Large intestine (tissue), 3 donors: Measurements from ENCODE around the gene CNN3. TPM values are rescaled to one million over a fixed set of nuclear protein-coding genes. Genes with fewer than 3 reads are reported as not detected.

Source experiments
- DNase-seq, 2 donors: peaks; one replicate each; pipeline versions ENCODE4 v3.0.0 to v3.0.0-alpha.2; 2013
- H3K27ac ChIP-seq: one replicate; pipeline ENCODE4 v1.5.1; 2013; ENCODE audit warnings: low read length
- H3K27me3 ChIP-seq: 2 replicates; pipeline ENCODE4 v1.6.1; 2013; ENCODE audit warnings: low read length; ENCODE audit not compliant: control insufficient read depth, insufficient read depth
- H3K36me3 ChIP-seq: 2 replicates; pipeline ENCODE4 v1.6.1; 2013; ENCODE audit warnings: low read length; ENCODE audit not compliant: control insufficient read depth, insufficient read depth
- H3K4me1 ChIP-seq: one replicate; pipeline ENCODE4 v1.6.1; 2013; ENCODE audit warnings: low read length; ENCODE audit not compliant: control insufficient read depth, insufficient read depth
- H3K4me3 ChIP-seq: one replicate; pipeline ENCODE4 v1.5.1; 2013; ENCODE audit warnings: low read length
- H3K9me3 ChIP-seq: one replicate; pipeline ENCODE4 v1.6.1; 2013; ENCODE audit warnings: mild to moderate bottlenecking, low read depth, low read length, moderate library complexity; ENCODE audit not compliant: control insufficient read depth
- WGBS: methylation state at CpG from one replicate; pipeline ENCODE4 v1.1.5; 2013; ENCODE audit warnings: low lambda C conversion rate; ENCODE audit not compliant: insufficient coverage; 5-methylcytosine and 5-hydroxymethylcytosine counted together
- polyA plus RNA-seq: library from polyadenylated mRNA; unstranded; fragments of 120-200 nt; gene quantifications from one replicate; pipeline ENCODE4 v1.2.1, GENCODE V29; 2013

Gene CNN3
- polyA plus RNA-seq, 1 donor: 97.0 TPM

DNA sequence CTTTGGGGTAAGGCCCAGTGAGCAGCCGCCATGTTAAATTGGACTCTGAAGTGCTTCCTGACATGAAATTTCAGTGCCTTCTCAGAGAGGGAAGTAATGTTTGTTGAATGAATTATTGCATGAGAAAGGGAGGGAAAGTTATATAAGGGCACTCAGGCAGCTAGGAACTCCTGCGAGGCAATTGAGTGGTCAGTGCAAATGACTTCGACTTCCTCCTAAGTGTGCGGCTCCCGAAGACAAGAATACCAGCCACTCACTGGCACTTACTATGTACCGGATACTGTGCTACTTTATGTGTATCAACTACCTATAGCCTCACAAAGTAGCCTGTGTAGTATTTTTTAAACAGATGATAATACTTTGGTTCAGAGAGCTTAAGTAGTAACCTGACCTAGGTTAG lies 52.5 kb downstream of the CNN3 start:
- no peaks in the 10 kb centered on the region for H3K9me3 ChIP-seq
- no peak overlapping the region for H3K27ac ChIP-seq
- H3K4me1 ChIP-seq: no peaks in the 10 kb centered on the region
- H3K27me3 ChIP-seq: no peaks in the 10 kb centered on the region
- no peak overlapping the region for H3K4me3 ChIP-seq
- 100% methylated on average over 1 of the region's 6 CpGs for WGBS
- peaks cover 70% of the 10 kb centered on the region for H3K36me3 ChIP-seq
- no peak for DNase-seq

DNA sequence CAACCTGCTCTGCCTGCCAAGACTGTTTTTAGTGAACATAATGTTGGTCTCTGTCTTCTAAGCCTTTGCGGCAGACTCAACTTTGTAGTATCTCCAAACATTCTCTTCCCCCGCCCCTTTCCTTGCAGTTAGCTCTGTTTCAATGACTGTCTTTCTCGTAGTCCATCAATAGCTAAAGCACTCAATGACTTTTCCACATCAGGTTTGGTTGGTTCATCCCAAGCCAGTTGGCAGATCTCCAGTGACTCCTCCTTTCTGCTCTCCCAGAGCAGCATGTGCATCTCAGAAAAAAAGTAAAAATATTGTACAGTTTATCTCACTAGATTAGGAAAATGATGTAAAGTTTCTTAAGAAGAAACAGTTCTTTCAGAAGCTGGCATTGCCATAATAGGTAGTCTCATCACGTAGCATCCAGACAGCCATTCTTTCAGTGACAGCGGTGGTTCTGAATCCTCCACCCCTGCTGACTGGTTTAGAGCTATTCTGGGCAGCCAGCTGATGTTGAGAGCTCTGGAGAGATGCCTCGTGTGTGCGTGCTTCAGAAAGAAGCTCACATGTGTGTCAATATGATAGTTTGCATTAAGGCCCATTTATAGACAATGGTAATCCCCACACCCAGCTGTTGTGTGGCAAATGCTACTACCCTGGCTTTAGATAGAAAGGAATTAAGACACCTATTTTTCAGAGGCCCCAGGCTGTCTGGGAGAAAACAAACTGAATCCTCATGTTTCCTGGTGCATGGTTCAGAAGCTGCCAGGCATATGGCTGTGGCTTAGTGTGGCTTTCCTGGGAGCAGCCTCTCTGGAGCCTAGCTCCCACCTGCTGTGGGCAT lies 53.2 kb downstream of the CNN3 start:
- no peaks in the 10 kb centered on the region for H3K4me1 ChIP-seq
- peak overlapping the region; percentile 16 for H3K27ac ChIP-seq
- H3K9me3 ChIP-seq: no peaks in the 10 kb centered on the region
- H3K4me3 ChIP-seq: no peak overlapping the region
- DNase-seq: no peak
- H3K27me3 ChIP-seq: no peaks in the 10 kb centered on the region
- H3K36me3 ChIP-seq: peaks cover 77% of the 10 kb centered on the region
- 77% methylated on average over 2 of the region's 7 CpGs for WGBS

DNA sequence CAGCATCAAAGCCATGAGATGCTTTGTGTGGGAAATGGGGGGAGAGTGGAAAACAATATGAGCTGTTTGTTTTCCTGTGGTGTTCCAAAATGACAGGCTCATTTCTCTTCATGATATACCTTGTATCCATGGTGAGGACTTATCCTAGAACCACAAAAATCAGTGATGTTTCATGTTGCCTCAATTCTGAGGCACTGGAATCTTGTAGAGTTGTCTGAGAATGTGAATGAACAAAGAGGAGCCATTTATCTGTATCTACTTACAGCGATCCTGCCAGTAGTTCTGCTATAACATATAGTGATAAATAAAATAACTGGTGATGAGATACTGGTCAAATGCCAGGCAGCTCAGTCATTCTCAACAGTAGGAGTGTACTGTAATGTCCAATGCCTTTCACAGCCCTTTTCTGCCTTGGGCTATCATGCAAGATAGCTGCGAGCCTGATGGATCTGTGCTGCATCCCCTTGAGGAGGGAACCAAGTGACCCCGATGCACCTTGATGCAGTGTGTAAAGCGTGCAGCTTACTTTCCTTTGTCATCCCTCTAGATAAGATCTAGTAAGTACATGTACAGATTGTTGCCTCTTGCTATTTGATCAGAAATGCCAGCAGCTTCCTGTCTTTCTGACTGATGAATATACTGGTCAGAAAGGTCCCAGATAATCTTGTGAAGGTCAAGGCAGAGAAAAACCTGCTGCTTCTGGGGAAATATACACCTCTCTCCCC lies 54.0 kb downstream of the CNN3 start:
- no CpG with 5 or more reads among the region's 4 CpGs for WGBS
- Histone ChIP-seq H3K4me3 (no peak overlapping the region), H3K9me3 (no peaks in the 10 kb centered on the region), H3K36me3 (peaks cover 78% of the 10 kb centered on the region), H3K27ac (no peak overlapping the region), H3K27me3 (no peaks in the 10 kb centered on the region), H3K4me1 (no peaks in the 10 kb centered on the region)
- DNase-seq: no peak

DNA sequence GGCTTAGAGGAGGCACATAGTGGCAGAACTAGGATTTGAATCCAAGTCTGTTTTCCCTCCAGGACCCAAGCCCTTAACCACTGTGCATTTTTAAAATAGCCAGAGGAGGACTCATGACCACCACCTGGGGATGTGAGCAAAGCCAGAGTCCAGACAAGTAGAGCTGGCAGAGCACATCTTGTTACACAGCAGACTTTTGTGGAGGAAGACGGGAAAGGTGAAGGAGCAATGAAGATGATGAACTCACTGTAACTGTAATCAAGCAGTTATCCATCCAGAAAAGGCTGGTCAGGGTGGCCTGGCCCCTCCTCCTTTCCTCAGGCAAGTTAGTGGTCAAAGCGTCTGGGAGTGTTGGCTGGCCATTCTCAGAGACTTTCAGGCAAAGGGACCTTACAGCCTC lies 55.9 kb downstream of the CNN3 start:
- no peak for DNase-seq
- H3K36me3 ChIP-seq: peaks cover 74% of the 10 kb centered on the region
- H3K4me3 ChIP-seq: no peak overlapping the region
- no peaks in the 10 kb centered on the region for H3K9me3 ChIP-seq
- H3K4me1 ChIP-seq: no peaks in the 10 kb centered on the region
- WGBS: no CpG with 5 or more reads among the region's 2 CpGs
- no peak overlapping the region for H3K27ac ChIP-seq
- no peaks in the 10 kb centered on the region for H3K27me3 ChIP-seq

DNA sequence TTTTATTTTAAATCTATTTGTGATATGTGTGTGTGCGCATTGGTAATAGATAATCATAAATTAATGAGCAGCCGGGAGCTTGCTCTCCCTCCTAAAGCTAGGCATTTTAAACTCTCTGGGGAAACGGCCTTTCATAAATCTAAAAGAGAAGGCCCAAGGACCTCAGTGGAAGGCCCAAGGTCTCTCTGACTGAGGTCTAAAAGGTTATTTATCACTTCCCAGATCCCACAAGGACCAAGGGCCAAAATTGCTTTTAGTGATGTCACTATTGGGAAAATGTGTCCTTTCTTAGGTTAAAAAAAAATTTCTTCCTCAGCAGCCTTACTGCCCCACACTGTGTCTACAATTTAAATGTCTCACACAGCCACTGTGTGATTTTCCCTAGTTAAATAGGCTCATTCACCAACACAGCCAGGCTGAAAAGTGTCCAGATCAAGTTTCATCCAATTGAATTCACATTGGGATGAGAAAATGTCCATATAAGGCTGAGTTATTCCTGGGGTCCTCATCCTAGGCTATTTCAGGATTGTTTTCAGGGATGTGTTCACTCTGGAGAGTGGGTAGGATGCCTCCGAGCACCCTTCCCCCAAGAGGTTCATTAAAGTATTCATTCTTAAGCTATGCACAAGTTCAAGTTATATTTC lies 60.6 kb downstream of the CNN3 start:
- DNase-seq: peak in 1 of 2 donors; percentile 26
- WGBS: 83% methylated on average over 1 of the region's 4 CpGs
- no peak overlapping the region for H3K4me3 ChIP-seq
- H3K27ac ChIP-seq: no peak overlapping the region
- no peaks in the 10 kb centered on the region for H3K9me3 ChIP-seq
- H3K27me3 ChIP-seq: no peaks in the 10 kb centered on the region
- H3K4me1 ChIP-seq: peaks cover 12% of the 10 kb centered on the region
- peaks cover 61% of the 10 kb centered on the region for H3K36me3 ChIP-seq

DNA sequence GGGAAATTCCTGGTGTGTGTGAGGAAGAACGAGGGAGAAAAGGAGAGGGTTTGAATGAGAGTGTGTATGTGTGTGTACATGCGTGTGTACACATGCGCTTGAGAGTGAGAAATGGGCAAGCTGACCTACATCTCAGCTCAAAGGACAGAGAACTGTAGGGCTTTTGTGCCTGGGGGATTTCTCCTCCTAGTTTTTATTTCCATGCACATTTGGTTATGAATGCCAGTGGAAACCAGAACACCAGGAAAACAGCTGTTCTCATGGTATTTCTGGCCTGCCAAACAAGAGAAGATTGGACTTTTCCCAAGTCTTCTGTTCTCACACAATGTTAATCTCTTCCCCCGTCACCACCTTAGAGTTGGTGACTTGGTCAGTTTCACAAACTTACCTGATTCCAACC lies 61.5 kb downstream of the CNN3 start:
- H3K4me1 ChIP-seq: peaks cover 12% of the 10 kb centered on the region
- peak in 1 of 2 donors; percentile 17 for DNase-seq
- H3K4me3 ChIP-seq: no peak overlapping the region

DNA sequence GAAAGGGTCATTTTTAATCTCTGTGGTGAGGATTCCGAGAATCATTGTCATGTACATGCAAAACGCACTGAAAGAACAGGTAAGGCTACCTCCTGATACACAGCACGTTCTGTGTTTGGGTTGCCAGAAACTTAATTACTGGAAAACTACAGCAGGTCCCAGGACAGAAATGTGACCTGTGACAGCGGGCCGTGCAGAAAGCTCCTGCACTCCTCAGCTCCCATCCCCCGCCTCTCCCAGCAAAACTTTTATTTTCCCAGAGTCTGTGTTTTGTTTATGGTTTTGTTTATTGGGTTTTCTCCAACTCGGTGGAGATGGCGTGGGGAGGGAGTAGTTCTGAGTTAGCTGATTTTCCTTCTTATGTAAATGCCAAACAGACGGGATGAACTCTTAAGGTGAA lies 62.1 kb downstream of the CNN3 start:
- Histone ChIP-seq H3K4me1 (peaks cover 12% of the 10 kb centered on the region), H3K27ac (no peak overlapping the region), H3K36me3 (peaks cover 49% of the 10 kb centered on the region), H3K4me3 (no peak overlapping the region), H3K27me3 (no peaks in the 10 kb centered on the region), H3K9me3 (no peaks in the 10 kb centered on the region)
- 73% methylated on average over 3 of the region's 9 CpGs for WGBS
- peak in 1 of 2 donors; percentile 15 for DNase-seq

More for the DNA sequence above, 61.5 kb downstream of the CNN3 start:
- Histone ChIP-seq H3K27me3 (no peaks in the 10 kb centered on the region), H3K27ac (peak overlapping the region; percentile 8), H3K9me3 (no peaks in the 10 kb centered on the region), H3K36me3 (peaks cover 52% of the 10 kb centered on the region)
- WGBS: 67% methylated on average over 1 of the region's 4 CpGs

DNA sequence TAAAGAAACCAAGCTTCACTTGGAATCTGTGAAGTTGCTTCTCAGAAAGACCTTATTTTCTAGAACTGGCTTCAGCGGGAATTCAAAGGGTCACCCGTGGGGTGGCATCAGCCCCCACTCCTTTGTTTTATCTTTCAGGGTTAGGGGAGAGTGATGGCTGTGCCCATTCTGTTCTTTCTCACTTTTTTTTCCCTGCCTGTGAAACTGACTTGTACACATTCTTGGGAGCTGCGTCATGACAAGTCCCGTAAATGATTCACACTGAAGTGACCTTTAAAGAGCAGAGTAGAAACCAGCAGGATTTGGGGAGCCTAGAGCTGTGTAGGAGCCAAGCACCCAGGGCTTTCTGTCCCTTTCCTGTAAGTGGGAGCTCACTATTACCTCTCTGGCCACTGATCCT lies 63.0 kb downstream of the CNN3 start:
- Histone ChIP-seq H3K4me3 (no peak overlapping the region), H3K27me3 (no peaks in the 10 kb centered on the region), H3K27ac (peak overlapping the region; percentile 18), H3K4me1 (peaks cover 12% of the 10 kb centered on the region), H3K36me3 (peaks cover 46% of the 10 kb centered on the region), H3K9me3 (no peaks in the 10 kb centered on the region)
- peak in 1 of 2 donors; percentile 44 for DNase-seq
- 20% methylated on average over 1 of the region's 4 CpGs for WGBS

DNA sequence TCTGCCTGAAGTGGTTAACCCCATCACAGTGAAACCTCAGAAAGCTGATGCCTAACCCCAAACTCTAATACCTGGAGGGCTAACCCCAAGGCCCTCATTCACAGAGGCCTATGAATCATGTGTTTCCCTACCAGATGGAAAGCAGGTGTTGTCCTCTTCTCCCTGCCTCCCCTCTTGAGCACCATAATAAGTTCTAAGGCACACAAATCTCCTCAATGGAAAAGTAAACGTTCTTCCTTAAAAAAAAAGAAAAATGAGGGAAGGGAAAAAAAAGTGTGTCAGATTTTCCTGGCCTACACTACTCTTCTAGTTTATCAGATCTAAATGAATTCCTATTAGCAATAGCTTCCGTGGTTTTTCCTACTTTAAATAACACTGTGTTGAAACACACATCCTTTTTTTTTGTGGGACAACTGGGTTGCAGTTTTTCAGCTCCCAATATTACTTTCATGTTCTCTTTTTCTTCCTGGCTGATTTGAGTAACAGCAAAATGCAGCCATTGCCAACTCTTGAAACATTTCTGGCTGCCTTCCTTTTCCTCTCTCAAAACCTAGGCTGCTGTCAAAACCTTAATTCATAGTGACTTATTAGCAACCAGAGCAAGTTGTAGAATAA lies 63.5 kb downstream of the CNN3 start:
- peaks cover 46% of the 10 kb centered on the region for H3K36me3 ChIP-seq
- DNase-seq: peak in 1 of 2 donors; percentile 28
- no peaks in the 10 kb centered on the region for H3K27me3 ChIP-seq
- H3K4me3 ChIP-seq: no peak overlapping the region
- H3K4me1 ChIP-seq: peaks cover 12% of the 10 kb centered on the region
- 29% methylated on average over 2 of the region's 2 CpGs for whole genome bisulfite sequencing
- H3K9me3 ChIP-seq: no peaks in the 10 kb centered on the region
- peak overlapping the region; percentile 18 for H3K27ac ChIP-seq

DNA sequence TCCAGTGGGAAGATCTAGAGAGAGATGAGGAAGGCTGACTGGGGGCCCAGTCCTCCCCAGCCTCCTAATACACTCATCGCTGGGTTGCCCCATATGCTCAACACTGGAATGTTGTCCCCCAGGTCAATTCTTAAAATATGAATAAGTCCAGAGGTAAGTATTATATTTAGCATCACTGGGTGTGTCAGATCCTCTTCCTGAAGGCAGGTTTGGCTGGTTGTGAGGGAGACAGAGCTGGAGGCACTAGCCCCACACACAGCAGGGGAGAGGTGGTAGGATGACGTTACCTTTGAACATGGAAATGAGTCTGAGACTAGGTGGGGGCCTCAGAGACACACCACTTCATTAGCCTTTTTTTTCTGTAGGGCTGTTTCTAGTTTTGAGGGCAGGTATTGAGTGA lies 64.2 kb downstream of the CNN3 start:
- Histone ChIP-seq H3K4me1 (peaks cover 12% of the 10 kb centered on the region), H3K4me3 (no peak overlapping the region), H3K27ac (peak overlapping the region; percentile 18), H3K36me3 (peaks cover 50% of the 10 kb centered on the region), H3K9me3 (no peaks in the 10 kb centered on the region), H3K27me3 (no peaks in the 10 kb centered on the region)
- no CpG with 5 or more reads among the region's 2 CpGs for WGBS
- DNase-seq: no peak
